HepG2 (cell line): ENCODE results near the gene CLDN16. TPM values are rescaled to one million over a fixed set of nuclear protein-coding genes. Genes with fewer than 3 reads are reported as not detected.

ENCODE experiments used
- ATAC-seq: fragments of 200-7000 bp; cut with Tn5 transposase; 3 replicates; pipeline ENCODE4 v1.9.1; 2020; ENCODE audit warnings: mild to moderate bottlenecking, moderate library complexity
- BruUV-seq: library from RNA; stranded (reverse); fragments of 400-500 nt; replicated peaks from 2 replicates; lab custom pipeline; 2021; lab: Mats Ljungman, UMichigan
- CTCF ChIA-PET: fragments of 300-600 bp; formaldehyde crosslinking; extraction: SDS; loops from one replicate; lab custom pipeline; 2021; ENCODE audit warnings: low total read pairs, inconsistent platforms, low intra/inter-chr PET ratio; lab: Yijun Ruan, JAX
- POLR2A ChIA-PET: fragments of 350-600 bp; sonication (Branson Sonifier 250); formaldehyde crosslinking; loops from one replicate; lab custom pipeline; 2020; ENCODE audit warnings: antibody characterized with exemption, inconsistent platforms; lab: Yijun Ruan, JAX
- DNase-seq: peaks from one replicate; pipeline ENCODE4 v3.0.0-alpha.2; 2015; ENCODE audit warnings: low spot score
- FAIRE-seq: peaks from 3 replicates; lab custom pipeline; 2011; peaks lifted over from hg19 to GRCh38; lab: Jason Lieb, UNC
- H2AFZ ChIP-seq: one replicate; pipeline ENCODE4 v1.6.1; 2011; ENCODE audit warnings: low read length, inconsistent platforms
- H3K27ac ChIP-seq: fragments of 300-600 bp; 3 replicates; pipeline ENCODE4 v1.8.0; 2011; ENCODE audit warnings: mixed run types, mild to moderate bottlenecking, mixed read lengths, low read length, inconsistent platforms; ENCODE audit not compliant: insufficient read depth; ENCODE audit errors: extremely low read length
- H3K27me3 ChIP-seq, 2 experiments: fragments of 200-600 bp in 1 of 2; 2 replicates in 1 of 2; 3 replicates in 1 of 2; pipeline versions ENCODE4 v1.6.0 to v1.8.0; 2011; ENCODE audit warnings: low read length in 2 of 2, mild to moderate bottlenecking in 2 of 2, moderate library complexity in 2 of 2, inconsistent platforms in 1 of 2; ENCODE audit not compliant: insufficient read depth in 2 of 2, control insufficient read depth in 1 of 2
- H3K36me3 ChIP-seq, 2 experiments: fragments of 200-600 bp in 1 of 2; replicated peaks in 1 of 2; 2 replicates in 1 of 2; 3 replicates in 1 of 2; pipeline versions ENCODE4 v1.5.1 to v1.8.0; 2011; ENCODE audit warnings: low read length in 2 of 2, inconsistent platforms in 1 of 2; ENCODE audit not compliant: insufficient read depth in 2 of 2, control insufficient read depth in 1 of 2
- H3K4me1 ChIP-seq: 2 replicates; pipeline ENCODE4 v1.5.1; 2012; ENCODE audit warnings: low read length, inconsistent platforms; ENCODE audit not compliant: insufficient read depth
- H3K4me2 ChIP-seq: 2 replicates; pipeline ENCODE4 v1.6.0; 2011; ENCODE audit warnings: low read depth, low read length, inconsistent platforms
- H3K4me3 ChIP-seq, 3 experiments: fragments of 200-600 bp in 1 of 3; sonication (generic), shearing (Covaris generic) in 1 of 3; replicated peaks in 1 of 3; 2 replicates each; pipeline ENCODE4 v1.5.1; 2011 to 2016; ENCODE audit warnings: low read length in 3 of 3, inconsistent platforms in 2 of 3, low read depth in 2 of 3, mild to moderate bottlenecking in 2 of 3, control low read depth in 1 of 3, mixed read lengths in 1 of 3; ENCODE audit not compliant: insufficient read depth in 1 of 3
- H3K79me2 ChIP-seq: one replicate; pipeline ENCODE4 v1.6.1; 2011; ENCODE audit warnings: low read length, inconsistent platforms; ENCODE audit not compliant: insufficient read depth
- H3K9ac ChIP-seq: 2 replicates; pipeline ENCODE4 v1.6.0; 2011; ENCODE audit warnings: mild to moderate bottlenecking, low read depth, low read length, inconsistent platforms; ENCODE audit not compliant: insufficient read depth
- H3K9me3 ChIP-seq: 2 replicates; pipeline ENCODE4 v1.5.1; 2012; ENCODE audit warnings: mild to moderate bottlenecking, low read length
- H4K20me1 ChIP-seq: 2 replicates; pipeline ENCODE4 v1.6.0; 2011; ENCODE audit warnings: inconsistent platforms, mild to moderate bottlenecking, low read length, moderate library complexity; ENCODE audit not compliant: insufficient read depth
- DZIP1 ChIP-seq: sonication (generic); formaldehyde crosslinking; IDR thresholded peaks from 2 replicates; pipeline ENCODE4 v1.5.0; 2020; ENCODE audit warnings: mild to moderate bottlenecking, missing genetic modification reagents
- MYC ChIP-seq: sonication (generic); formaldehyde crosslinking; IDR thresholded peaks from 2 replicates; pipeline ENCODE4 v1.9.0; 2021; ENCODE audit warnings: missing genetic modification reagents, borderline replicate concordance
- NFIB ChIP-seq: sonication (generic); formaldehyde crosslinking; IDR thresholded peaks from 2 replicates; pipeline ENCODE4 v1.9.0; 2021; ENCODE audit warnings: missing genetic modification reagents, mild to moderate bottlenecking, borderline replicate concordance
- RFX3 ChIP-seq: IDR thresholded peaks from 2 replicates; pipeline ENCODE4 v1.6.1; 2016; ENCODE audit warnings: missing biosample characterization, missing genetic modification reagents
- ZBTB1 ChIP-seq: sonication (generic); formaldehyde crosslinking; IDR thresholded peaks from 2 replicates; pipeline ENCODE4 v1.4.0; 2020; ENCODE audit warnings: missing genetic modification reagents, borderline replicate concordance
- ZNF224 ChIP-seq: sonication (generic); formaldehyde crosslinking; IDR thresholded peaks from 2 replicates; pipeline ENCODE4 v1.5.0; 2020; ENCODE audit warnings: mild to moderate bottlenecking, missing genetic modification reagents
- ZNF660 ChIP-seq: sonication (generic); formaldehyde crosslinking; IDR thresholded peaks from 2 replicates; pipeline ENCODE4 v1.5.1; 2020; ENCODE audit warnings: mild to moderate bottlenecking, low read depth, missing genetic modification reagents, borderline replicate concordance
- ZNF816 ChIP-seq: sonication (generic); formaldehyde crosslinking; IDR thresholded peaks from 2 replicates; pipeline ENCODE4 v1.8.0; 2022; ENCODE audit warnings: missing genetic modification reagents, mild to moderate bottlenecking, borderline replicate concordance
- ZNF878 ChIP-seq: sonication (generic); formaldehyde crosslinking; IDR thresholded peaks from 2 replicates; pipeline ENCODE4 v1.8.1; 2023; ENCODE audit warnings: mild to moderate bottlenecking, missing genetic modification reagents, moderate library complexity
- WGBS: methylation state at CpG from one replicate; pipeline ENCODE4 v1.1.6; 2017; ENCODE audit warnings: low lambda C conversion rate; 5-methylcytosine and 5-hydroxymethylcytosine counted together
- in situ Hi-C: cut with HindIII; loops from 2 replicates; pipeline ENCODE4 v1.10.0; 2017; ENCODE audit warnings: low pct_unique_long_range_greater_than_20kb; ENCODE audit not compliant: extremely low pct_ligation_motif_present
- intact Hi-C: fragments of 100-400 bp; cut with micrococcal nuclease; formaldehyde crosslinking; loops from one replicate; pipeline ENCODE4 v1.10.0; 2022; ENCODE audit not compliant: unreplicated experiment
- polyA plus RNA-seq, 8 experiments: library from polyadenylated mRNA; depleted of rRNA in 3 of 8; stranded (reverse) in 7 of 8; unstranded in 1 of 8; fragments of >200 nt; fragmentation: Illumina TruSeq in 4 of 8; extraction: Trizol in 4 of 8; gene quantifications; 2 replicates each; pipeline versions ENCODE4 v1.2.1 to v1.2.3, GENCODE V29; 2011 to 2016; ENCODE audit warnings: low read depth in 4 of 8, missing spikeins in 1 of 8, mixed read lengths in 1 of 8; ENCODE audit not compliant: insufficient read depth in 1 of 8
- total RNA-seq, 5 experiments: library from RNA; depleted of rRNA; stranded (reverse); fragments of >200 nt; fragmentation: Illumina TruSeq; extraction: Trizol; gene quantifications; 2 replicates each; pipeline ENCODE4 v1.2.3, GENCODE V29; 2016; ENCODE audit warnings: low read depth in 1 of 5
- TF ChIP-seq, protein P1 (sequence below): sonication (generic); formaldehyde crosslinking; IDR thresholded peaks from 2 replicates; pipeline ENCODE4 v1.8.1; 2022; ENCODE audit warnings: mild to moderate bottlenecking, missing genetic modification reagents
- TF ChIP-seq, protein P2 (sequence below): sonication (generic); formaldehyde crosslinking; conservative IDR thresholded peaks from 2 replicates; pipeline ENCODE4 v1.4.0; 2020; ENCODE audit warnings: missing genetic modification reagents
- TF ChIP-seq, protein P3 (sequence below): sonication (generic); formaldehyde crosslinking; conservative IDR thresholded peaks from 2 replicates; pipeline ENCODE4 v1.8.0; 2022; ENCODE audit warnings: missing genetic modification reagents
- TF ChIP-seq, protein P4 (sequence below): sonication (generic); formaldehyde crosslinking; IDR thresholded peaks from 2 replicates; pipeline ENCODE4 v1.5.0; 2020; ENCODE audit warnings: missing genetic modification reagents, mild to moderate bottlenecking, borderline replicate concordance

CLDN16 gene
- total and polyA plus RNA-seq, 2 of the 13 experiments (the other 11 are each of a cell fraction or from before 2014, with no cell fraction given), result 0.13 to 0.24 TPM

DNA sequence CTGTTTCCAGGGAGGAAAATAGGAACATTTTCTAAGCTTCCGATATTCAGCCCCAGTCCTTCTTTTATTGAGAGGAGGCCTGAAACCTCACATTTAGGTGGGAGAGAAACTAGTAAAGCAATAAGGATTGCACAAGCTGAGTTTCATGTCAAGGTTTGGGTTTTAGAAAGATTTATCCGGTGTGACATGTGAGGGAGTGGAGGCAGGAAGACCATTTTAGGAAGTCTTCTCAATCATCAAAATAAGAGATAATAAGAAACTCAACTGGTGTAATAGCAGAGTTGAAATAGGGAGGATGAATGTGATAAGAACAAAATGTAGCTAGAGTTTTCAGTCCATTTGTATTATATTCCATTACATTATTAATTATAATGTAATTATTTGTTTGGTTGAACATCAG lies 27.7 kb upstream of the CLDN16 start:
- ATAC-seq (no peak), DNase-seq (no peak), FAIRE-seq (no peak)
- intact Hi-C loops (no loop called here), in situ Hi-C loops (no loop called here)
- CTCF ChIA-PET, result no interaction called here
- Histone ChIP-seq H3K4me2 (no peak overlapping the region), H3K9me3 (no peaks in the 10 kb centered on the region), H3K79me2 (no peaks in the 10 kb centered on the region), H3K27me3 (no peaks in the 10 kb centered on the region; a peak in 1 of 5 replicates), H2AFZ (no peak overlapping the region), H3K27ac (no peak overlapping the region), H4K20me1 (no peaks in the 10 kb centered on the region), H3K36me3 (no peaks in the 10 kb centered on the region), H3K4me1 (peaks cover 21% of the 10 kb centered on the region), H3K9ac (no peak overlapping the region), H3K4me3 (no peak overlapping the region)
- POLR2A ChIA-PET, result no interaction called here
- WGBS, result 58% methylated on average over 2 of the region's 2 CpGs
- TF ChIP-seq DZIP1 (CRISPR knock-in tag) (no peak), ZNF878 (no peak), NFIB (CRISPR knock-in tag) (no peak), ZNF816 (CRISPR knock-in tag) (no peak), ZBTB1 (no peak), ZNF660 (CRISPR knock-in tag) (no peak), ZNF224 (CRISPR knock-in tag) (no peak), RFX3 (CRISPR knock-in tag) (no peak), MYC (no peak)
- TF ChIP-seq, protein P1, sequence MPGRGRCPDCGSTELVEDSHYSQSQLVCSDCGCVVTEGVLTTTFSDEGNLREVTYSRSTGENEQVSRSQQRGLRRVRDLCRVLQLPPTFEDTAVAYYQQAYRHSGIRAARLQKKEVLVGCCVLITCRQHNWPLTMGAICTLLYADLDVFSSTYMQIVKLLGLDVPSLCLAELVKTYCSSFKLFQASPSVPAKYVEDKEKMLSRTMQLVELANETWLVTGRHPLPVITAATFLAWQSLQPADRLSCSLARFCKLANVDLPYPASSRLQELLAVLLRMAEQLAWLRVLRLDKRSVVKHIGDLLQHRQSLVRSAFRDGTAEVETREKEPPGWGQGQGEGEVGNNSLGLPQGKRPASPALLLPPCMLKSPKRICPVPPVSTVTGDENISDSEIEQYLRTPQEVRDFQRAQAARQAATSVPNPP, result no peak
- TF ChIP-seq, protein P2, sequence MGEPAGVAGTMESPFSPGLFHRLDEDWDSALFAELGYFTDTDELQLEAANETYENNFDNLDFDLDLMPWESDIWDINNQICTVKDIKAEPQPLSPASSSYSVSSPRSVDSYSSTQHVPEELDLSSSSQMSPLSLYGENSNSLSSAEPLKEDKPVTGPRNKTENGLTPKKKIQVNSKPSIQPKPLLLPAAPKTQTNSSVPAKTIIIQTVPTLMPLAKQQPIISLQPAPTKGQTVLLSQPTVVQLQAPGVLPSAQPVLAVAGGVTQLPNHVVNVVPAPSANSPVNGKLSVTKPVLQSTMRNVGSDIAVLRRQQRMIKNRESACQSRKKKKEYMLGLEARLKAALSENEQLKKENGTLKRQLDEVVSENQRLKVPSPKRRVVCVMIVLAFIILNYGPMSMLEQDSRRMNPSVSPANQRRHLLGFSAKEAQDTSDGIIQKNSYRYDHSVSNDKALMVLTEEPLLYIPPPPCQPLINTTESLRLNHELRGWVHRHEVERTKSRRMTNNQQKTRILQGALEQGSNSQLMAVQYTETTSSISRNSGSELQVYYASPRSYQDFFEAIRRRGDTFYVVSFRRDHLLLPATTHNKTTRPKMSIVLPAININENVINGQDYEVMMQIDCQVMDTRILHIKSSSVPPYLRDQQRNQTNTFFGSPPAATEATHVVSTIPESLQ (CRISPR knock-in tag), result no peak
- TF ChIP-seq, protein P3, sequence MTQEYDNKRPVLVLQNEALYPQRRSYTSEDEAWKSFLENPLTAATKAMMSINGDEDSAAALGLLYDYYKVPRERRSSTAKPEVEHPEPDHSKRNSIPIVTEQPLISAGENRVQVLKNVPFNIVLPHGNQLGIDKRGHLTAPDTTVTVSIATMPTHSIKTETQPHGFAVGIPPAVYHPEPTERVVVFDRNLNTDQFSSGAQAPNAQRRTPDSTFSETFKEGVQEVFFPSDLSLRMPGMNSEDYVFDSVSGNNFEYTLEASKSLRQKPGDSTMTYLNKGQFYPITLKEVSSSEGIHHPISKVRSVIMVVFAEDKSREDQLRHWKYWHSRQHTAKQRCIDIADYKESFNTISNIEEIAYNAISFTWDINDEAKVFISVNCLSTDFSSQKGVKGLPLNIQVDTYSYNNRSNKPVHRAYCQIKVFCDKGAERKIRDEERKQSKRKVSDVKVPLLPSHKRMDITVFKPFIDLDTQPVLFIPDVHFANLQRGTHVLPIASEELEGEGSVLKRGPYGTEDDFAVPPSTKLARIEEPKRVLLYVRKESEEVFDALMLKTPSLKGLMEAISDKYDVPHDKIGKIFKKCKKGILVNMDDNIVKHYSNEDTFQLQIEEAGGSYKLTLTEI (CRISPR knock-in tag), result no peak
- TF ChIP-seq, protein P4, sequence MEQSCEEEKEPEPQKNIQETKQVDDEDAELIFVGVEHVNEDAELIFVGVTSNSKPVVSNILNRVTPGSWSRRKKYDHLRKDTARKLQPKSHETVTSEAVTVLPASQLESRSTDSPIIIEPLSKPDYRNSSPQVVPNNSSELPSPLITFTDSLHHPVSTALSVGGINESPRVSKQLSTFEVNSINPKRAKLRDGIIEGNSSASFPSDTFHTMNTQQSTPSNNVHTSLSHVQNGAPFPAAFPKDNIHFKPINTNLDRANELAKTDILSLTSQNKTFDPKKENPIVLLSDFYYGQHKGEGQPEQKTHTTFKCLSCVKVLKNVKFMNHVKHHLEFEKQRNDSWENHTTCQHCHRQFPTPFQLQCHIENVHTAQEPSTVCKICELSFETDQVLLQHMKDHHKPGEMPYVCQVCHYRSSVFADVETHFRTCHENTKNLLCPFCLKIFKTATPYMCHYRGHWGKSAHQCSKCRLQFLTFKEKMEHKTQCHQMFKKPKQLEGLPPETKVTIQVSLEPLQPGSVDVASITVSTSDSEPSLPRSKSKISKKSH (CRISPR knock-in tag), result no peak
- no TSS peak for BruUV-seq
